Liver (tissue), 9 donors: ENCODE data around the gene COL11A2. TPM values are rescaled to one million over a fixed set of nuclear protein-coding genes. Genes with fewer than 3 reads are reported as not detected.

Experiments used
- DNase-seq: peaks from one replicate; pipeline ENCODE4 v3.0.0-alpha.2; 2017; ENCODE audit warnings: low spot score
- H3K27ac ChIP-seq, 2 donors: one replicate each; pipeline ENCODE4 v1.7.0; 2013; ENCODE audit warnings: inconsistent platforms in 2 of 2, low read length in 2 of 2, control low read depth in 1 of 2, low read depth in 1 of 2, mild to moderate bottlenecking in 1 of 2
- H3K27me3 ChIP-seq, 4 donors: one replicate each; pipeline versions ENCODE4 v1.6.1 to v1.7.0; 2013; ENCODE audit warnings: low read length in 3 of 4, inconsistent platforms in 1 of 4, mild to moderate bottlenecking in 1 of 4, moderate library complexity in 1 of 4; ENCODE audit not compliant: control insufficient read depth in 4 of 4, insufficient read depth in 4 of 4
- H3K36me3 ChIP-seq, 4 donors: one replicate each; pipeline versions ENCODE4 v1.6.1 to v1.7.0; 2013; ENCODE audit warnings: low read length in 3 of 4, mild to moderate bottlenecking in 3 of 4, low read depth in 1 of 4, moderate library complexity in 1 of 4; ENCODE audit not compliant: control insufficient read depth in 4 of 4, insufficient read depth in 3 of 4
- H3K4me1 ChIP-seq, 4 donors: one replicate each; pipeline versions ENCODE4 v1.6.1 to v1.7.0; 2013; ENCODE audit warnings: low read length in 3 of 4, mild to moderate bottlenecking in 3 of 4, moderate library complexity in 1 of 4; ENCODE audit not compliant: control insufficient read depth in 4 of 4, insufficient read depth in 4 of 4
- H3K4me3 ChIP-seq, 3 donors: one replicate each; pipeline versions ENCODE4 v1.6.1 to v1.7.0; 2013; ENCODE audit warnings: low read length in 3 of 3, control low read depth in 1 of 3, low read depth in 1 of 3, mild to moderate bottlenecking in 1 of 3
- H3K9ac ChIP-seq, 2 donors: one replicate each; pipeline ENCODE4 v1.7.0; 2013; ENCODE audit warnings: low read length in 2 of 2, mild to moderate bottlenecking in 2 of 2, moderate library complexity in 2 of 2, control low read depth in 1 of 2, low read depth in 1 of 2
- H3K9me3 ChIP-seq, 4 donors: one replicate each; pipeline versions ENCODE4 v1.6.1 to v1.7.0; 2013; ENCODE audit warnings: low read length in 3 of 4; ENCODE audit not compliant: control insufficient read depth in 4 of 4
- EGR1 ChIP-seq, 2 donors: IDR thresholded peaks; 2 replicates each; pipeline ENCODE4 v1.6.1; 2016 to 2018; ENCODE audit warnings: antibody characterized with exemption in 2 of 2, low read depth in 2 of 2
- FOXA2 ChIP-seq: IDR thresholded peaks from 2 replicates; pipeline ENCODE4 v1.6.1; 2016; ENCODE audit warnings: antibody characterized with exemption
- GABPA ChIP-seq, 2 donors: IDR thresholded peaks in 1 of 2; conservative IDR thresholded peaks in 1 of 2; 2 replicates each; pipeline ENCODE4 v1.6.1; 2016; ENCODE audit warnings: antibody characterized with exemption in 2 of 2, mild to moderate bottlenecking in 1 of 2, moderate library complexity in 1 of 2
- HNF4G ChIP-seq: IDR thresholded peaks from 2 replicates; pipeline ENCODE4 v1.6.1; 2016; ENCODE audit warnings: antibody characterized with exemption
- JUND ChIP-seq, 2 donors: IDR thresholded peaks; 2 replicates each; pipeline ENCODE4 v1.6.1; 2016; ENCODE audit warnings: antibody characterized with exemption in 2 of 2
- NR2F2 ChIP-seq: IDR thresholded peaks from 2 replicates; pipeline ENCODE4 v1.6.1; 2016; ENCODE audit warnings: antibody characterized with exemption
- RXRA ChIP-seq, 2 donors: IDR thresholded peaks; 2 replicates each; pipeline ENCODE4 v1.6.1; 2017 to 2018; ENCODE audit warnings: antibody characterized with exemption in 2 of 2, mild to moderate bottlenecking in 1 of 2
- SP1 ChIP-seq: IDR thresholded peaks from 2 replicates; pipeline ENCODE4 v1.6.1; 2018; ENCODE audit warnings: antibody characterized with exemption, mild to moderate bottlenecking
- TAF1 ChIP-seq: conservative IDR thresholded peaks from 2 replicates; pipeline ENCODE4 v1.6.1; 2016; ENCODE audit warnings: antibody characterized with exemption, mild to moderate bottlenecking
- WGBS: extraction: QIAGEN DNeasy Blood & Tissue Kit; methylation state at CpG from one replicate; pipeline ENCODE4 v1.1.7; 2013; 5-methylcytosine and 5-hydroxymethylcytosine counted together
- polyA plus RNA-seq, 2 donors: library from polyadenylated mRNA; stranded (reverse) in 1 of 2; unstranded in 1 of 2; fragments of 200-250 nt in 1 of 2; fragments of >200 nt in 1 of 2; fragmentation: Nextera tagmentation in 1 of 2; extraction: Ambion mirVana in 1 of 2; gene quantifications; one replicate each; pipeline versions ENCODE4 v1.2.1 to v1.2.3, GENCODE V29; 2013 to 2015
- total RNA-seq, 2 donors: library from RNA; depleted of rRNA; stranded (reverse); fragments of >200 nt; gene quantifications; one replicate each; pipeline ENCODE4 v1.2.3, GENCODE V29; 2014
- TF ChIP-seq, protein P1 (sequence below): IDR thresholded peaks from 2 replicates; pipeline ENCODE4 v1.6.1; 2016; ENCODE audit warnings: antibody characterized with exemption
- TF ChIP-seq, protein P2 (sequence below): IDR thresholded peaks from 2 replicates; pipeline ENCODE4 v1.6.1; 2016; ENCODE audit warnings: antibody characterized with exemption, mild to moderate bottlenecking
- TF ChIP-seq, protein P3 (sequence below): IDR thresholded peaks from 2 replicates; pipeline ENCODE4 v1.6.1; 2016; ENCODE audit warnings: antibody characterized with exemption
- TF ChIP-seq, protein P4 (sequence below): fragments of 150-350 bp; IDR thresholded peaks from 2 replicates; pipeline ENCODE4 v1.5.1; 2017; ENCODE audit warnings: improper control_type of control experiment, low read depth, low read length; ENCODE audit not compliant: missing input control
- donor health status: healthy.
- donor health status: healthy.
- donor health status: healthy.
- donor health status: healthy.
- donor health status: healthy.

The COL11A2 gene
- total and polyA plus RNA-seq, 4 donors = 0.15 to 0.59 (median 0.27) TPM

DNA sequence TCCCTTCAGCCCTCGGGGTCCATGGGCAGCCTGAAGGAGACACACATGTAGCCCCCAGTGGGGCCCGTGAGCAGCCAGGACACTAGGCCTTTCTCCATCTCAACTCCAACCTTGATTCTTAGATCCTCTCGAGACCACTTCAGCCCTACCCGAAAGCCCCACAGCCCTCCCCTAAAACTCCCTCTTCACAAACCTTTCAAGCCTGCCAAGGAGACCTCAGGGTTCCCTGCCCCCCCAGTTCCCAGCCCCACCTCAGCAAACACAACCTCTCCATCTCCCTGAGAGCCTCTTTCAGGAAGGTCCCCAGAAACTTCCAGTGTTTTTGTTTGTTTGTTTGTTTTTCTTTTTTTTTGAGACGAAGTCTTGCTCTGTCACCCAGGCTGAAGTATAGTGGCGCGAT, 11.1 kb downstream of the COL11A2 start:
- Histone ChIP-seq H3K36me3 (no peaks in the 10 kb centered on the region), H3K27me3 (no peaks in the 10 kb centered on the region), H3K27ac (no peak overlapping the region), H3K4me3 (no peak overlapping the region), H3K9ac (no peak overlapping the region), H3K9me3 (no peaks in the 10 kb centered on the region), H3K4me1 (no peaks in the 10 kb centered on the region)
- TF ChIP-seq, protein P1, sequence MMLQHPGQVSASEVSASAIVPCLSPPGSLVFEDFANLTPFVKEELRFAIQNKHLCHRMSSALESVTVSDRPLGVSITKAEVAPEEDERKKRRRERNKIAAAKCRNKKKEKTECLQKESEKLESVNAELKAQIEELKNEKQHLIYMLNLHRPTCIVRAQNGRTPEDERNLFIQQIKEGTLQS = no peak
- no peak for TF ChIP-seq HNF4G
- no peak for TF ChIP-seq FOXA2
- no peak for TF ChIP-seq NR2F2
- TF ChIP-seq RXRA (IDR thresholded peaks at IDR 0.05) = no peak
- no peak for TF ChIP-seq JUND (IDR thresholded peaks at IDR 0.05)
- no peak for TF ChIP-seq SP1
- TF ChIP-seq, protein P2, sequence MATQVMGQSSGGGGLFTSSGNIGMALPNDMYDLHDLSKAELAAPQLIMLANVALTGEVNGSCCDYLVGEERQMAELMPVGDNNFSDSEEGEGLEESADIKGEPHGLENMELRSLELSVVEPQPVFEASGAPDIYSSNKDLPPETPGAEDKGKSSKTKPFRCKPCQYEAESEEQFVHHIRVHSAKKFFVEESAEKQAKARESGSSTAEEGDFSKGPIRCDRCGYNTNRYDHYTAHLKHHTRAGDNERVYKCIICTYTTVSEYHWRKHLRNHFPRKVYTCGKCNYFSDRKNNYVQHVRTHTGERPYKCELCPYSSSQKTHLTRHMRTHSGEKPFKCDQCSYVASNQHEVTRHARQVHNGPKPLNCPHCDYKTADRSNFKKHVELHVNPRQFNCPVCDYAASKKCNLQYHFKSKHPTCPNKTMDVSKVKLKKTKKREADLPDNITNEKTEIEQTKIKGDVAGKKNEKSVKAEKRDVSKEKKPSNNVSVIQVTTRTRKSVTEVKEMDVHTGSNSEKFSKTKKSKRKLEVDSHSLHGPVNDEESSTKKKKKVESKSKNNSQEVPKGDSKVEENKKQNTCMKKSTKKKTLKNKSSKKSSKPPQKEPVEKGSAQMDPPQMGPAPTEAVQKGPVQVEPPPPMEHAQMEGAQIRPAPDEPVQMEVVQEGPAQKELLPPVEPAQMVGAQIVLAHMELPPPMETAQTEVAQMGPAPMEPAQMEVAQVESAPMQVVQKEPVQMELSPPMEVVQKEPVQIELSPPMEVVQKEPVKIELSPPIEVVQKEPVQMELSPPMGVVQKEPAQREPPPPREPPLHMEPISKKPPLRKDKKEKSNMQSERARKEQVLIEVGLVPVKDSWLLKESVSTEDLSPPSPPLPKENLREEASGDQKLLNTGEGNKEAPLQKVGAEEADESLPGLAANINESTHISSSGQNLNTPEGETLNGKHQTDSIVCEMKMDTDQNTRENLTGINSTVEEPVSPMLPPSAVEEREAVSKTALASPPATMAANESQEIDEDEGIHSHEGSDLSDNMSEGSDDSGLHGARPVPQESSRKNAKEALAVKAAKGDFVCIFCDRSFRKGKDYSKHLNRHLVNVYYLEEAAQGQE = no peak
- TF ChIP-seq, protein P3, sequence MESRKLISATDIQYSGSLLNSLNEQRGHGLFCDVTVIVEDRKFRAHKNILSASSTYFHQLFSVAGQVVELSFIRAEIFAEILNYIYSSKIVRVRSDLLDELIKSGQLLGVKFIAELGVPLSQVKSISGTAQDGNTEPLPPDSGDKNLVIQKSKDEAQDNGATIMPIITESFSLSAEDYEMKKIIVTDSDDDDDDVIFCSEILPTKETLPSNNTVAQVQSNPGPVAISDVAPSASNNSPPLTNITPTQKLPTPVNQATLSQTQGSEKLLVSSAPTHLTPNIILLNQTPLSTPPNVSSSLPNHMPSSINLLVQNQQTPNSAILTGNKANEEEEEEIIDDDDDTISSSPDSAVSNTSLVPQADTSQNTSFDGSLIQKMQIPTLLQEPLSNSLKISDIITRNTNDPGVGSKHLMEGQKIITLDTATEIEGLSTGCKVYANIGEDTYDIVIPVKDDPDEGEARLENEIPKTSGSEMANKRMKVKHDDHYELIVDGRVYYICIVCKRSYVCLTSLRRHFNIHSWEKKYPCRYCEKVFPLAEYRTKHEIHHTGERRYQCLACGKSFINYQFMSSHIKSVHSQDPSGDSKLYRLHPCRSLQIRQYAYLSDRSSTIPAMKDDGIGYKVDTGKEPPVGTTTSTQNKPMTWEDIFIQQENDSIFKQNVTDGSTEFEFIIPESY = no peak
- no peak for TF ChIP-seq EGR1 (IDR thresholded peaks at IDR 0.05; ENCODE audit: low read depth in 2 of 2)
- TF ChIP-seq, protein P4, sequence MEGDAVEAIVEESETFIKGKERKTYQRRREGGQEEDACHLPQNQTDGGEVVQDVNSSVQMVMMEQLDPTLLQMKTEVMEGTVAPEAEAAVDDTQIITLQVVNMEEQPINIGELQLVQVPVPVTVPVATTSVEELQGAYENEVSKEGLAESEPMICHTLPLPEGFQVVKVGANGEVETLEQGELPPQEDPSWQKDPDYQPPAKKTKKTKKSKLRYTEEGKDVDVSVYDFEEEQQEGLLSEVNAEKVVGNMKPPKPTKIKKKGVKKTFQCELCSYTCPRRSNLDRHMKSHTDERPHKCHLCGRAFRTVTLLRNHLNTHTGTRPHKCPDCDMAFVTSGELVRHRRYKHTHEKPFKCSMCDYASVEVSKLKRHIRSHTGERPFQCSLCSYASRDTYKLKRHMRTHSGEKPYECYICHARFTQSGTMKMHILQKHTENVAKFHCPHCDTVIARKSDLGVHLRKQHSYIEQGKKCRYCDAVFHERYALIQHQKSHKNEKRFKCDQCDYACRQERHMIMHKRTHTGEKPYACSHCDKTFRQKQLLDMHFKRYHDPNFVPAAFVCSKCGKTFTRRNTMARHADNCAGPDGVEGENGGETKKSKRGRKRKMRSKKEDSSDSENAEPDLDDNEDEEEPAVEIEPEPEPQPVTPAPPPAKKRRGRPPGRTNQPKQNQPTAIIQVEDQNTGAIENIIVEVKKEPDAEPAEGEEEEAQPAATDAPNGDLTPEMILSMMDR = no peak
- no peak for TF ChIP-seq GABPA (IDR thresholded peaks at IDR 0.05 in 1 of 2, conservative IDR thresholded peaks at IDR 0.05 in 1 of 2)
- WGBS = 88% methylated on average over 7 of the region's 7 CpGs
- no peak for DNase-seq

DNA sequence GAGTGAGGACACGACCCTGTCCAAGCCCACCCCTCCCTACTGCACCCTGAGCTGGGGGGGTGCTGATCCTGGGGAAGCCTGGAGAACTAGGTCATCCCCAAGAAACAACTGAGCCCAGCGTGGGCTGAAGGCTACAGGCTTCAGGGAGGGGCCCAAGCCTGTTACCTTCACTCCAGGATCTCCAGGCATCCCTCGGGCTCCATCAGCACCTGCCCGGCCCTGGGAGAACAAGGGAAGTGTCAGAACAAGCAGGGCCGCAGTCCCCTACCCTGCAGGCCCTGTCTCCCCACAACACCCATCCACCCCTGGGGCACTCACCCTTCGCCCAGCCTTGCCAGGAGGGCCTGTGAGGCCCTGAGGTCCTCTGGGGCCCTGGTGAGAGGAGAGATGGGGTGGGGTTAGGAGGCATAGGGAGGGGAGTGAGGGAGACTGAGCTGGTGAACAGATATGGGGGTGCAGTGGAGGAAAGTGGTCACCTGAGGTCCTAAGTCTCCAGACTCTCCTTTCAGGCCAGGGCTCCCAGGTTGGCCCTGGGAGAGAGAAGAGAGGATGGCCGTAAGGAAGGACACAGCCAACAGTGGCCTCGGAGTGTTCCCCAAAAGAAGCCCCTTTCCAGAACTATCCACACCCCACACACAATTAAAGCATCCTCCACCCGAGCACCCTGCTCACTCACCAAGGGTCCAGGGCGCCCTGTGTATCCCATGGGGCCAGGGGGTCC, 13.4 kb downstream of the COL11A2 start:
- Histone ChIP-seq H3K27me3 (no peaks in the 10 kb centered on the region), H3K27ac (no peak overlapping the region), H3K4me3 (no peak overlapping the region), H3K9ac (no peak overlapping the region), H3K36me3 (no peaks in the 10 kb centered on the region), H3K4me1 (no peaks in the 10 kb centered on the region), H3K9me3 (no peaks in the 10 kb centered on the region)
- TF ChIP-seq EGR1 (IDR thresholded peaks at IDR 0.05; ENCODE audit: low read depth in 2 of 2) (no peak), JUND (IDR thresholded peaks at IDR 0.05) (no peak), RXRA (IDR thresholded peaks at IDR 0.05) (no peak), TAF1 (no peak), FOXA2 (no peak), HNF4G (no peak), SP1 (no peak)
- TF ChIP-seq, protein P4 = no peak
- no peak for DNase-seq
- WGBS = 92% methylated on average over 10 of the region's 10 CpGs
